GM11168 (cell line): ENCODE data around the gene ACOD1.

ENCODE experiments used
- in situ Hi-C: fragments of 300-500 bp; cut with MboI; formaldehyde crosslinking; loops from one replicate; pipeline ENCODE4 v1.12.0; 2022; ENCODE audit warnings: low sequenced_read_pairs; ENCODE audit not compliant: unreplicated experiment

The ACOD1 gene

DNA sequence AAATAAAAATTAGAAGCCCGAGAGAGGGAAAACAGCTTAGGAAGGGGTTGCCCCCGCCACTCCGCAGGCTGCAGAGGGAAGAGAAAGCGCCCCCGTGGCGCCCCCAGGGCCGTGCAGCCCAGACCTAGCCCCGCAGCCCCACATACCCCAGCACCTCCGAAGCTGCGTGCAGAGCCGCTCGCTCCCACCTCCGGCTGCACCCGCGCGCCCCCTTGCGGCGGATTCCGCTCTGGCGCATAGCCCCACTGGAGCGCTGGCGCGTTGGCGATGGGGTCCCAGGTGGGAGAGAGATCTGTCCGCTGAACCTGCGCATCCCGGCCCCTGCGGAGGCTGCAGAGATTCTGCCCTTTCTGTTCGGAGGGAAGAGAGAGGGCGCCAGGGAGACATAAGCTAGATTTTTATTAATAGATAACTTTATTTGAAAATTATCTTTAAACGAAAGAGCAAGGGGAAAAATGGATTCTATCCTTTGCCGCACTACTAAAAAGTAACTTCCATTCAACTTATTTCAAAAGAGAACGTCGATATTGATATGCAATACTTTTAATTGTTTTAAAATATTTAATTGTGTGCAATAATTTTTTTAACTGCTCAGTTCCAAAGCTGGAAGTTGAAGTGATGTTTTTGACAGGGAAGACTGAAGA, 31.9 kb downstream of the ACOD1 start:
- in situ Hi-C loops: no loop called here

DNA sequence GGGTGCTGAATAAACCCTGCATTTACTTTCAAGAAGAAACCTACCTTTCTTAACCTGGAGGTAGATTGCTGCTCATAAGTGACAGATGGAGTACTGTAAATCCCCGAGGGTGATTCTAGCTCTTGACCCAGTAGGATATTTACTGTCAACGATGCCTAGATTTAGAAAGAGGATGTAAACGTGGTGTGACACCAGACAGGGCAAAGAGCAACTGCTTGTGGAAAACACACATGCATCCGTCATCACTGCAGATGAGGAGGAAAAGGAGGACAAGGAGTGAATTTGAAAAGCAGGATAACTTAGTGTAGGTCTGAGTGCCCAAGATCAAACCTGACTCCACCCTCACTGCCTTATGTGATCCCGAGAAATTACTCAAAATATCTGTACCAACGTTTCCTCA, 33.8 kb downstream of the ACOD1 start:
- in situ Hi-C loops: no loop called here

DNA sequence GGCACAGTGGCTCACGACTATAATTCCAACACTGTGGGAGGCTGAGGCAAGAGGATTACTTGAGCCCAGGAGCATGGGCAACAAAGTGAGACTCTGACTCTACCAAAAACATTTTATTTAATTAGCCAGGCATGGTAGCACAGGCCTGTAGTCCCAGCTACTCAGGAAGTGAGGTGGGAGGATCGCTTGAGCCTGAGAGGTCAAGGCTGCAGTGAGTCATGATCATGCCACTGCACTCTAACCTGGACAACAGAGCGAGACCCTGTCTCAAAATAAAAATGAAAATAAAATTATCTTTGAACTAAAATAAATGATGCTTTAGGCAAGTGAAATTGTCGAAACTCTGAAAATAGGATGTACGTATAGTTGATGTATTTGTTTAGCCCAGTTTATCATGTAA, 35.4 kb downstream of the ACOD1 start:
- in situ Hi-C loops: no loop called here

DNA sequence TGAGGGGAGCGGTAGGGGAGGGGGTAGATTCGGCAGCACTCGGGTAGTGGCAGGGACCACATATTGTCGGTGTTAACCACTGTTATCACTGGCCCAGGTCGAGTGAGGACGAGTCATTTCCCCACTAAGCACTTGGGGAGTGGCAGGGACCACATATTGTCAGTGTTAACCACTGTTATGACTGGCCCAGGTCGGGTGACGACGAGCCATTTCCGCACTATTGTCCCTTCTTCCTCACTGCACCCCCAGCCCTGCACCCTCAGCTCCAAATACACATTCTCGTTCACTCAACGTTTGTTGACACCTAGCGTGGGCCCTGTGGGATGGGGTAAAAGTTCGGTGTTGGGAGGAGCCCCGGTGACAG, 43.1 kb downstream of the ACOD1 start:
- in situ Hi-C loops: no loop called here

DNA sequence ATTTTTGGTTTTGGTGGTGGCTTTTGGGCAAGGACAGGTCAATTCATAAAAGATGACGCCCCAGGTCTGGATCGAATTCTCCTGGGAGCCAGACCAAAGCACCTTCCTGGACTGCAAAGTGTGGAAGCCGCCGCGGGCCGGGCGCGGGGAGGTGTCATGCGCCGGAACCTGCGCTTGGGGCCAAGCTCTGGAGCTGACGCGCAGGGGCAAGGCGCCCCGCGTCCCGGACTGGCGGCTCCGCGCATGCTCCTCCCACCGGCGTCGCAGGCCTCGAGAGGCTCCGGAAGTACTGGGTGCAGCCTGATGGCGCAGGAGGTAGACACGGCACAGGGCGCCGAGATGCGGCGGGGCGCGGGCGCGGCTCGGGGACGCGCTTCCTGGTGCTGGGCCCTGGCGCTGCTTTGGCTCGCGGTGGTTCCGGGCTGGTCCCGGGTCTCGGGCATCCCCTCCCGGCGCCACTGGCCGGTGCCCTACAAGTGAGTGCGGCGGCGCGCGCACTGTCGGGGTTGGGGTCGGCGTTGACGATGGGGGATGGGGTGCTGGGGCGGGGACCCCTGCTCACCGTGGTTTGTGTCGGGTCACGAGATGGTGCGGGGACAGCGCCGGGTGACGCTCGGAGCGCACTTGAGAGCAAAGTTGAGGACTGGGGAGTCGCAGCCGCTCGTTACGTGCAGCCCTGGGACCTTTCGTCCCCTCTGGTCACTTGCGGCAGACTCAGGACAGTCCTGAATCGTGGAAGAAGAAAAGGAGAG, 43.7 kb downstream of the ACOD1 start, which contains the start of gene CLN5:
Gene CLN5, plus strand, starts transcription at position 286 of the 752 bp plus-strand sequence. Its CDS starts 18 bp downstream, at position 304.
- in situ Hi-C loops: no loop called here

DNA sequence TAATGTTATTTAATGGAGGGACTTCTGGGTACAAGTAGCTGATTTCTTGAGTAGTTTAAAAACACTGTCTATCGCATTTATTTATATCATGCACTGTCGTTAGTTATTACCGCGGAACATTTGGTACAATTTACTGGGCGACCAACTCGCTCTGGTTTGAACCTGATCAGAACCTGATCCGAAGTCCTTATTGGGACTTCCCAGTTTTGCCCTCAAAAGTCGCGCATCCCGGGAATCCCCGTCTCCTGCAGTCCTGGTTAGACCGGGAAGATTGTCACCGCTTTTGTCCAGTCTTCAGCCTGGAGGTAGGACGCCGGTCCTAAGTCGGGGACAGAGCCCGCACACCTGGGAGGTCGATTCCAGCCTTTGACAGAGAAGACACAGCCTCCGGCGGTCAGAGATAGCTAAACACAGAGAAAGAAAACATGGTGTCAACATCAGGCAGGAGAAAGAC, 44.3 kb downstream of the ACOD1 start:
- in situ Hi-C loops: no loop called here

DNA sequence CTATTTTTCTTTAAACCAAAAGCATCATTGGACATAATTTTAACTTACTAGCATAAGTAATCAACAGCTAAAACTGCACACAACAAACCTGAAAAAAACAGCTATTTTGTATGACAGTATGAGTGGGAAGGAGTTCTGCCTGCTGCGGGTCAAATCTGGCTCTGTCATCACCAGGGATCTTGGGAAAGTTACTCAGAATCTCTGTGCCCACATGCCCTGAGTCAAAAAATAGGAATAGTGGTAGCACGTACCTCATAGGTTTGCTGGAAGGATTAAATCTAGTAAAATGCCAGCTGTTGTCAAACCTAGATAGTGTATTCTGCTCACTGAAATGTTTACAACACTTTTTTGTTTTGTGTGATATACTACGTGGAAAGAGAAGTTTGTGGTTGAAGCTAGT, 44.7 kb downstream of the ACOD1 start:
- in situ Hi-C loops: no loop called here

DNA sequence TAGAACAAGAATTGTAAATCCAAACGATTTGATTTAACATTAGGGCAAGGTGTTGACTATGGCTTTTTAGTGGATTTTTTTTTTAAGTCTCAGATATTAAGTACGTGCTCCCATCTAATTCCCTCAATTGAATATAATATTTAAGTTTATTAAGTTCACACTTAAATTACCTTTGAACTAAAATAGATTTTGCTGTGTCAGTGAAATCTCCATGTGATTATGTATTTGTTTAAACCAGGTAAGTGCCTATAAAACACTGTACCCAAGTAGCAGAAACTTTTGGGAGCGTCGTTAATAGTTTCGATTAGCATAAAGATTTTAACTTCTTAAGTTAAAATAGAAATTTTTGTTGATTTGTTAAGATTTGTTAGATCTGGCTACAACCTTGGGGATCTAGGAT, 45.2 kb downstream of the ACOD1 start:
- in situ Hi-C loops: no loop called here

DNA sequence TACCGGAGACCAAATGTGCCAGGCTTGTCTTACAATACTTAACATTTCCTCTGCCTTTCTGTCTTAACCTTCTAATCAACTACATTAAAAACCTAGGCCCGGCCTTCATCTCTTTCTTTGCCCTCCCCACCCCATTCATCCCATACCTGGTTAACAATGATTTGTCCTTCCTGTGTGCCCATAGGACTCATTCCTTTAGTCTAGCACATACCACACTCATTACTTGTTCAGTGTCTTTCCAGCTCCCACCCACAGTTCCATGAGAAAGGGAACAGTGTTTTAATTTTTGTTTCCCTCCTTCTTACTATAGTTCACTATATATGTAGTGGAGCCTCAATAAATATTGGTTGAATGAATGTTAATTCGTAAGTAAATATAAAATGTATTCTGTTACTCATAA, 46.0 kb downstream of the ACOD1 start:
- in situ Hi-C loops: no loop called here

DNA sequence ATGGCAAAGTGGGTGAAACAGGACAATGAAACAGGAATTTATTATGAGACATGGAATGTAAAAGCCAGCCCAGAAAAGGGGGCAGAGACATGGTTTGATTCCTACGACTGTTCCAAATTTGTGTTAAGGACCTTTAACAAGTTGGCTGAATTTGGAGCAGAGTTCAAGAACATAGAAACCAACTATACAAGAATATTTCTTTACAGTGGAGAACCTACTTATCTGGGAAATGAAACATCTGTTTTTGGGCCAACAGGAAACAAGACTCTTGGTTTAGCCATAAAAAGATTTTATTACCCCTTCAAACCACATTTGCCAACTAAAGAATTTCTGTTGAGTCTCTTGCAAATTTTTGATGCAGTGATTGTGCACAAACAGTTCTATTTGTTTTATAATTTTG, 52.2 kb downstream of the ACOD1 start:
- in situ Hi-C loops: no loop called here

DNA sequence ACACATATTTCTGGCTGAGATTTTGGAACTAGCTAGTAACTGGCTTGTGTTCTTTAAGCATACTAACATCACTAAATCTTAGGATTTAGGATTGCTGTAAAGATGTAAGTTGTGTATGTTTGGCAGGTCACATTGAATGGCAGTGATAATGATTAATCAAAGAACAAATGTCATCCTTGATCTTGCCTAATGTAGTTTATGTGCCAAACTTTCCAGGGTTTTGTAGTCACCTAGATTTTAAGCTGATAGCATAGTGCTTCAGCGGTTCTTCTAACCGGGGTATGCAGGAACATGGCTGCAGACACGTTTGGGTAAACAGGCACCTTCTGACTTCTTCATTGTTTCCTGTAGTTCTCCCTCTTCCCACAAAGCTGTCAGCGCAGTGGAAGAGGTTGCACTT, 53.2 kb downstream of the ACOD1 start:
- in situ Hi-C loops: no loop called here

DNA sequence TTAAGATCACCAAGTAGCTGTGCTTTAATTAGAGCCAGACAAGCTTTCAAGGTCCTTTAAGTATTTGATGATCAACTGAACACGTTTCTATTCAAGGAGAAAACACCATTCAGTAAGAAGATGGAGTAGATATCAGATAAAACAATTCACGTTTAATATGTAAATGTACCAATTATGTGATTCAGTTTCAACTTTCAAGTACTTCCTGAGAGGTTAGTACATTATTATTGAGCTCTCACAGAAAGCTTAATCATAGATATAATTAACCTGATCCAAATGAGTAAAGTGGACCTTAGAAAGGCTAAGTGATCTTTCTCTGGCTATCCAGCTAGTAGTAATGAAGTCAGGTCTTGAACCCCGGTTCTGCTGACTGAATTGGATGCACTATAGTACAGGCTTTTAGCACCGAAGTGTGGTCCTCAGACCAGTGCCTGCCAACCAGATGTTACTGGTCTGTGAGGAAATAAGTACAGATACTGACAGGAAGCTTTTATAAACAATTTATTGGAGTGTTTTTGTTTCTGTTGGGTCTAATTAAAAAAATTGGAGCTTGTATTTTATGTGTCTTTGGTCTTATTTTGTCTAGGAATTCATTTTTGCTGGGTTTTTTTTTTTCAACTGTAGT, 53.8 kb downstream of the ACOD1 start:
- in situ Hi-C loops: no loop called here

DNA sequence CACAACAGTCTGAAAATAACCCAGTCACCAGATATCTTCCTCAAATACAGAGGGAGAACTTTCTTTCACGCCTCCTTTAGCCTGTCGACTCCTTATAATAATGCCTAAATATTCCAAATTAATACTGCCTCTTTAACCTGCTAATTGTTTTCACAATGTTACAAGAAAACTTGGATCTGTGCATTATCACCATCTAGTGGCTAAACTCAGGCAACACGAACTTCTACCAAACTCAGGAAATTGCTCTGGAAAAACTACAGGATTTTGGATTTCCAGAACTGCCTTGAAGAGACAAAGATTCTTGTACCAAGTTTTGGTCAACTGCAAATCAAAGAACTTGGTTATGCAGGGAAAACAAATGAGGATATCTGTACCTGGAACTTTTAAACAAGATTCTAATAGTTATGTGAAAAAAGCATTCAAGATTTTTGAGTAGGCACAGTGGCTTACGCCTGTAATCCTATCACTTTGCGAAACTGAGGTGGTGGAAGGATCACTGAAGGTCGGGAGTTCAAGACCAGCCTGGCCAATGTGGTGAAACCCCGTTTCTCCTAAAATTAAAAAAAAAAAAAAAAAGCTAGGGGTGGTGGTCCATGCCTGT, 54.4 kb downstream of the ACOD1 start:
- in situ Hi-C loops: no loop called here
